Stimulated activated naive CD8-positive, alpha-beta T cell treated with anti-CD3 and anti-CD28 coated beads, Interleukin-15, Interleukin-2, amounts not matched to agents 100 U/mL and 50 U/mL, for 24 hours (primary cell): ENCODE measurements around the gene PDZRN3.
"Not testable (repeated sequence)": the region's sequence is repeated elsewhere in the genome, so short reads cannot be mapped to it uniquely, and the experiment has no call there.

Source experiments
- ATAC-seq: fragments of 150-1000 bp; cut with Tn5 transposase; one replicate; pipeline ENCODE4 v1.10.0; 2021
- DNase-seq: peaks from one replicate; pipeline ENCODE4 v3.0.0; 2021

PDZRN3 gene

DNA sequence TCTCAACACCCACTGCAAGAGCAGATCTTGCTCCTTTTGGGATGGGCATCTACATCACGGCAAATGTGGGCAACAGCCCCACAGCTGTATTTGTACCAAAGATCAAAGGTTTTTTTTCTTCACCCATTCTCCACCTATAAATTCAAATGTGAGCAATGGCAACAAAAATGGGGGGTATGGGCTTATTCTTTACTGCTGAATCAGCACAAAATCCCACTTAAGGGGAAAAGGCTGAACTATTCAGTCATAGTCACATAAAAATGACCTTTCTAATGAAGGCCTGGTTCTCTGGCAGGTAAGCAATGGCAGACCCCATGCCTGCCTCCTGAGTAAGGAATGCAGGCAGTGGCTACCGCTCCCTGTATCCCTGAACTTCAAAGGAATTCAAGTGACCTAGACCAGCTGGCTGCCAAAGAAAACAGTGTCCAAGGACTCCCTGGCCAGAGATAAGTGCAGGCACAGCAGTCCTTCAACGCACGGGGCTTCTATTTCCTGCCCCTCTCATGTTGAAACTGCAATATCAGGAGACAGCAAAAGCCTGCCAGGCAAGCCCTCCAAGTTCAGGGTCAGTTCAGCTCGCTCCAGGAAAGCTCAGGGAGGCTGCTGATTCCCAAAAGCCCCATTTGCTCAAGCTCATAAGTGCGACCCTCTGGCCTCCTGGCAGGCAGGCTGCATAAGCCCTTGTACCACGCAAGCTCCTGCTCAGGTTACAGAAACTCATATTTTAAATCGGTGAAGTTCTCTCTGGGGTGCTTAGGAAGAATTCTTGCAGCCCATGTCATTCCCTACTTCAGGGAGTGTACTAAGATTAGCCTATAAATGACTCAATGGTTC, 134.1 kb downstream of the PDZRN3 start:
- no peak for ATAC-seq

DNA sequence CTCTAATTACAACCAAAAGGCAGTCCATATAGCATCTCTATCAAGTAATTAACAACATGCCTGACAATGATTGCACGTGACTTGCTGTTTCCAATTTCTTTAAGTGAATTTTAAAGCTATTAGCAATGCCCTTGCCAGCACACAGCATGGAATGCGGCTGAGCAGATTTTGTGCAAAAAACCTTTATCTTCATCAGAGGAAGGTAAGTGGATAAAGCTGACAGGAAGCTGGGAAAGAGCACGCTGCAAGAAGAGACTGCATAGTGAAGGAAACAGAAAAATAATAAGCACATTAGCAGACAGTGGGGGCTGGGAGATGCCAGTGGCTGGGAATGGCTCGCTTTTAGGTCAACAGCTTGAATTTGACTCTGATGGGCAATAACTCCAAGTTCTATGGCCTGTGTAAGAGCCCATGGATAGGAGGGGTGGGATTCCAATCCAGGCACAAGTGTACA, 138.8 kb downstream of the PDZRN3 start:
- ATAC-seq, result no peak
- DNase-seq, result no peak

More for the DNA sequence above, 134.1 kb downstream of the PDZRN3 start:
- DNase-seq, result no peak

DNA sequence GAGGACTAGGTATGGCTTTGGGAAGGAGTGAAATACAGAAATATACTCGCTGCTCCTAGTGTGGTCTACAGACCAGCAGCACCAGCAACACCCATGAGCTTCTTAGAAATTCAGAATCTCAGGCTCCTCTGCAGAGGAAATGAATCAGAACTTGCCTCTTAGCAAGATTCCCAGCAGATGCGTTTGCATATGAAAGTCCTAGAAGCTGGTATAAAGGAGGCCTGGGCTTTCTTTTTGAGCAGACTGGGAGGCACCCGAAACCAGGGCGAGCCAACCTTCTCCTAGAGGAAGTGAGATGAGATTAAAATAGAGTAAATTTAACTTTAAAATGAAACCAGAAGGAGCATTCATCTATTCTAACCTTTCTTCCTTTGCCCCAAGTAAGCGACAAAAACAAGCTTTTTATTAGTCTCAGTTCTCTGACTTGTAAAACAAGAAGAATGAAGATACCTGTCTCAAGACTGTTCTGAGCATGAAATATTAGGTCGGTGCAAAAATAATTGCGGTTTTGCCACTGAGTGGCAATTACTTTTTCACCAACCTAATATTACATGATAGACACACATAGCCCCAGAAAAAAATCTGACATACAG, 140.0 kb downstream of the PDZRN3 start:
- ATAC-seq (no peak), DNase-seq (no peak)

DNA sequence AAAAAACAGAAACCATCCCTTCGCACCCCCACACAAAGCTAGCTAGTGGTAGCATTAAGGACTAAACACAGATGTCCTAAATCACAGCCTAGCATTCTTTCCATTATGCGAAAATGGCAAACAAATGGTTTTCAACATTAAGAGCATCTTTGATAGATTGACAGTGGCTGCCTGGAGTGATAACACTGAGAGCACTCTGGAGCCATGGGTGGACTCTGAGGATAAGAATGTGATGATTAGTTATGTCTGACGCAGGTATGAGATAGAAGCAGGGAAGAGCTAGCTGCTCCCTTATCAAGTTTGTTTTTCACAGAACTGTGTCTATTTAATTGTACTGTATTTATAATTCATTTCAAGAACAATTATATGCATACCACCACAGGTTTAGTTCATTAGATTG, 142.9 kb downstream of the PDZRN3 start:
- DNase-seq (no peak), ATAC-seq (no peak)

DNA sequence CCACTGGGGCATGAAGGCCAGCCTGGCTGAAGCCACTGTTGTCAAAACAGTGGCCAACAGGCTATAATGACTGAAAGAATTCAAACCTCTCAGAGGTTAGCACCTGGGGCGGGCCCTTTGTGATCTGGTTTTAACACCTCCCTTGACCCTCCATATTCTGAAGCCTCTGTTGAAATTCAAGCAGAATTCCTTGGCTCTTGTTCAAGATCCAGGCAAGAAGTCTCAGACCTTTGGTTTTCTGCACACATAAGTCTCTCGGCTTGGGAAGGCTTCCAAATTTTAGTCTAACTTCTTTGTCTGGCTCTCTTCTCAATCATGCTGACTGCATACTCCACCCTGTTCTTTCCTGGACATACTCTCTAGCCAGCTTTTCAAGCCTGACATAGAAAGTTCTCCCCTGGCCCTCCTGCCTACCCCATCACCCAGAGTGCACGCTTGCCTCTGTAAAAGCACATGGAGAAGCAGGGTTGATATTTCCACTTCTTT, 144.5 kb downstream of the PDZRN3 start:
- DNase-seq (no peak), ATAC-seq (no peak)

DNA sequence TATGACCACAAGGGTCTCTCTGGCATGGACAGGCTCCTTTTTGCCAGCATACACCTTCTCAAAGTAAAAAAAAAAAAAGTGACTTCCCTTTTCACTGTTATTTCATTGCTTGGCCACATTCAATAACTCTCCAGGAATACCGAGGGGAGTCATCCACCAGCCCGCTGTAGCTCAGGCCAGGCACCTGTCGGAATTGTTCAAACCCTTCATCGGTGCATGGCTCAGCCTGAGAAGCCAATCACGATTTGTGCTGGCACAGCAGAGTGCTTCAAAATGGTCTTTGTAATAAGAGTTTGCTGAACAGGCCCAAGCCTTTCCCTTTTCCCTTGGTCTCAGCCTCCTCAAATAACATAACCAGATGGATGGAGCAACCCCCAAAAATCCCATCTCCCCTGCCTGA, 145.4 kb downstream of the PDZRN3 start:
- DNase-seq (no peak), ATAC-seq (no peak)

DNA sequence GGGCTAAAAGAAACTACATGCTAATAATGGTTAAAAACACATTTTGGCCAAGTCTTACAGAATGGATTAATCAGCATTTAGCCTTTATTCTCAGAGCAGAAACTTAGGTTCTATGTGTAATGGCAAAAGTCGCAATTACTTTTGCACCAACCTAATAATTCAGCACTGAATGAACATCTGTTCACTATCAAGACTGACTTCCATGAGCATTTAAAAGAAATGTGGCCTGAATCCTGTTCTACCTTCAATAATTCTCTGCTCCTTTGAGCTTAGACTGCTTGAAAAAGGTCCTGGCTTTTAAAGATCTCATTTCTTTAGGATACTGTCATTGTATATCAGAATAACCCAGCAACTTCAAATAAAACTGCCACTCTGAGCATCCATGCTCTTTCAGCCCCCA, 145.9 kb downstream of the PDZRN3 start:
- no peak for DNase-seq
- ATAC-seq, result no peak

DNA sequence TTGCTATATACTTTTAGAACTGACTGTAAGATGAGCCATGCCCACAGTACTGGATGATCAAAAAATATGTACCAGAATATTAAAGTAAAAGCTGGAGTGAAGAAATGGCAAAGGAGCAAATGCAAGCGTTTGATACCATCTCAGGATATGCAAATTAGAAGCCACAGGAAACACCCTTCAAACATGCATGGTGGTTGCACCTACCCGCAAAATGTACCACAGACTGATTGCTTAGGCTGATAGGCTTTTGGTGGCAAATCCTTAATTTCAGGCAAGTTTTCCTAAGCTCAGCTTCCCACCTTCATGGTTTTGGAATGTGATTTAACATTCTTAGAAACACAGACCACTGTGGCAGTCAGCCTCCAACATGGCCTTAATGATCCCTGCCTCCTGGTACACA, 149.0 kb downstream of the PDZRN3 start:
- DNase-seq (no peak), ATAC-seq (no peak)

DNA sequence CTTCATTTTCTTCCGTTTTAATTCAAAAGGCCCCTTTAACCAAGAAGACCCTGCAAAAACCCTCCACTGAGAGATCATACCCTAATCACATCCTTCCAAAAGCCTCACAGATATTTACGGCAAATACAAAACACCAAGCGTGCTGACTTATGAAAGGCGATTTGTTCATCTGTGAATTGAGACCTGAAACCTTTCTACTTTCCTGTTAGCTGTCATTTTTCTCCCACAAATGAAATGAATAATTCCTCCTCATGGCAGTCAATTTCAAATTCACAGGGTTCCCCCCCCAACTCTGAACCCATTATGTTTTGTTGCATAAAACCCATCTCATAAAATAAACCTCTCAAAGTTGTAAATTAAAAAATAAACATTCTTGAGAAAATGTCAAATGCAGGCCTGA, 149.6 kb downstream of the PDZRN3 start:
- ATAC-seq (no peak), DNase-seq (no peak)

DNA sequence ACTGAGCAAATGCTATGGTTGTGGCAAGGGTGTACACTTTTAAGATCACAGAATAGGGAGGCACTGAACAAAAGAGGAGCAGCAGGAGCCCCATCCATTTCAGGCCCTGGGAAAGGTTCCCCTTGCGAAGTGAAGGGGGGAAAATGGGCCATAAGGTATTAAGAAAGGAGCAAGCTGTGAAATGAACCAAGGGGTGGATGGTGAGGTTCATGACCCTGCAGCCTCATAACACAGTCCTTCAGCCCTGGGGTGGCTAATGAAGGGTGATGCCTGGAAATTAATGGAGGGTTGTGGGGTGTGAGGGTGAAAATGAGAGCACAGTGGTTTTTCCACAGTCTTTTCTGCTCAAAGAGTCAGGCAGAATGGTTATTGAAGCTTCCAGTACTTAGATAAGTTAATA, 150.1 kb downstream of the PDZRN3 start:
- ATAC-seq (no peak), DNase-seq (no peak)

DNA sequence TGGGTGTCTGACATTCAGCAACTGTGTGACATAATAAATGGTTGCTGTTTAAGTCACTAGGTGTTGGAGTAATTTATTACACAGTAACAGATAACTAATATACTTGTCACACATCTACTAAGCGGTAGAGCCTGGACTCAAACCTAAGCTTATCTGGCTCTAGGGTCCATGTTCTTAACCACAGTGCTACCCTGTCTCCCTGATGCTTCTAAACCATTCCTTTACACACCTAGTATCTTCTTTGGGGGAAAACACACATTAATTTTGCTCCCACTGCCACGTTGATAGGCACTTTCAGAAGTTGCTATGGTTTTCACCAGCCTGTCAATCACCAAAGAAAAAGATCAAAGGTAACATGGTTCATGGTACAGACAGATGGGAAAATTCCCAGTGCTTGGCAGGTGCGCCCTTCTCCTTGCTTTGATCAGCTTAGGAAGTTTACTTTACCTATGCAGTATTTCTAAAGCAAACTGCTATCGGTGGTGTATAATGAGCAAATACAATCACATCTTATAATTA, 150.8 kb downstream of the PDZRN3 start:
- ATAC-seq (no peak), DNase-seq (no peak)

DNA sequence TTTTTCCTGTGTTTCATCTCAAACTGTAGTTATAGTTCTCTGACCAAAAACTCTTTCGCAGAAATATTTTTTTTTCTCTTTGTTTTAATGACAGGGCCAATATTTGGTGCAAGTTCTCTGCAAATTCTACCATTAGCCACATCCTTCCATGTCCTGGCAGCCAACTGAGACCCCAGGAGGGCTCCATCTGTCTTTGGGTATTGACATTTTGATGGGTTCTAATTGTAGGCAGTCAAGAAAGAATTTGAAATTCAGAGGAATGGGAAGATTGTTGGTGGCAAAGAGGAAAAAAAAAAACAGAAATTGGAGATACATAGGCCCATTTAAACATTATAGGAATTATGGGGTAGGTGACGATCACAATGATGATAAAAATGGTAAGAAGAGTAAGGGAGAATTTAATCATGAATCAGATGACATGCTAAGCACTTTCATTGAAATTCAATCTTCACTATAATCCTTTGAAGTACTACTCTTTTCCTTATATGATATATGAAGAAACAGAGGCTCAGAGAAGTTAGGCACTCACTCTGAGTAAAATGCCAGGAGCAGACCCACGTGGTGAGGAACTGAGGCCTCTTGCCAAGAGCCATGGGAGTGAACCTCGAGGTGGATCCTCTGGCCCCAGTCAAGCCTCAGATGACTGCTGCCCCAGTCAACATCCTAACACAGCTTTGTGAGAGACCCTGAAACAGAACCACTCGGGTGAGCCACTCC, 151.4 kb downstream of the PDZRN3 start:
- ATAC-seq (no peak), DNase-seq (no peak)

DNA sequence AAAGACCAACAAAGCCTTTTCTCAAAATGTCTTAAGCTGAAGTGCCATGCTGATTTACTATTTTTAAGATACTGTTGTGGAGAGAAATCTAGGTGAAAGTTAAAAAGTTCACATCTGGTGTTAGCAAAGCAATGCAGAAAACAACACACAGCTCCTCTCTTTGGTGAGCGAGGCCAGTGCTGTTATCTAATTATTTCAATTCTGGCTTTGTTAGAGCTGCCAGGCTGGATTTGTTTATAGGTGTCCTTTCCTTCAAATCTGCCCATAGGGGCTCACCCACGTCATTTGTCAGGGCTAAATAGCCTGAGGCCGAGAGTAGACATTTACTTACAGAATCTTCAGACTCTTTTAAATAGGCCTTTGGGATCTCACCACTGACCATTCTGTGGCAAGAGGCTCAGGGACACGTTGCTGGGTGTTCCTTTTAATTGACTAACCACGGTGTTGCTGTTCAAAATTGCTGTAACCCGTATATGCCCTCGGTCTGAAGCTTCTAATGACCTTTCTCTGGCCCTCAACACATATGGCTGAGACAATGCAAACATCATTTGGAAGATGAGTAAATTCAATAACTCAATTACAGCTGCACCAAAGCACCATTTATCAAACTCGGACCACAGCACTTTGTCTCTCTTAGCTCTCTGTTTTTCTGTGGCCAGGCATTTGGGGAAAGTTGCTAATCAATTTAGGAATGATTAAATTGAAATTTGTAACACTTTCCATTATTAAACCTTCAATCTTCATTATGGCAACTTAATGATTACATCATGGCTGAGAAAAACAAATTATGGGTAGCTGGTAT, 152.6 kb downstream of the PDZRN3 start:
- DNase-seq (no peak), ATAC-seq (no peak)

DNA sequence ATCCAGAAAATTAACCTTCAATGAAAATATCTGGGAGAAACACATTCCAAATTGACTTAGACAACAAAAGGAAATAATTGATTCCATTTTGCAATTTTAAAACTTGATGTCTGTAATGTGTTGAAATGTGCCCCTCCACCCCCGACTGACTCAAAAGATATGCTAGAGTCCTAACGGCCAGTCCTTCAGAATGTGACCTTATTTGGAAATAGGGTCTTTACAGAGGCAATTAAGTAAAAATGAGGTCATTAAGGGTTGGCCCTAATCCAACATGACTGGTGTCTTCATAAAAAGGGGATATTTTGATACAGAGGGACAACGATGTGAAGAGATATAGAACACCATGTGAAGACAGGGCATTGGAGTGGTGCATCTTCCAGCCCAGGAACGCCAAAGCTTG, 153.9 kb downstream of the PDZRN3 start:
- ATAC-seq (no peak), DNase-seq (no peak)

DNA sequence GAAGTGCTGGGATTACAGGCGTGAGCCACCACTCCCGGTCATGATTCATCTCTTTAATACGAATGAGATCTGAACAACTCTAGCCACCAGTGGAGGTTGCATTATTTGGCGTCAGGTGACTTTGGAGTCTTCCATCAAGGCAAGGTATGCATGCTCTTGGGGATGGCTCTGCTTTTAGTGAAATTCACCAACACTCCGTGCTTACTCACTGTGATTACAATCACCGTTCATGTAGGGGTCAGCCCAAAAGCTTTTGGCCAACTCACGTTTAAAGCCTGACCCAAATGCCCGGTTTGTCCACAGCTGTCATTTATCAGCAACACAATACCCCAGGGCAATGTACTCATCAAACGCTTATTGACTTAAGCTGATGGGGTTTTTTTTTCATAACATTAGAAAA, 155.4 kb downstream of the PDZRN3 start:
- ATAC-seq, result no peak
- no peak for DNase-seq

DNA sequence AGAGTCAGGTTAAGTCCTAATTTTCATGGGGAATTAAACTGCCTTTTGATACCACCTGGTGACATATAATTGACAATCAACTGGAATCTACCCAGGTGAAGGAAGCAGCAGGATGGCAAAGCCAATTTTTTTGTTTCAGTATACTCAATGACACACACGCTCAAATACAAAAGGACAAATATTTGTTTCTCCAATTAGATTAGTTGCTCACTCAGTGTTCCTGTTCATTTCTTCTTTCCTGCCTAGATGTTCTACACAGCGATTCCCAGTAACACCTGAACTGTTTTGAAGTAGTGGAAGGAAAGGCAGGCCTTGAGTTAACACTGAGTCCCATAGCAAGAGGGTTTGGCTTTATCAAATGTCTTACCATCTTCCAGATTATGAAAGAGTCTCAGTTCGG, 157.5 kb downstream of the PDZRN3 start:
- DNase-seq (no peak), ATAC-seq (no peak)

DNA sequence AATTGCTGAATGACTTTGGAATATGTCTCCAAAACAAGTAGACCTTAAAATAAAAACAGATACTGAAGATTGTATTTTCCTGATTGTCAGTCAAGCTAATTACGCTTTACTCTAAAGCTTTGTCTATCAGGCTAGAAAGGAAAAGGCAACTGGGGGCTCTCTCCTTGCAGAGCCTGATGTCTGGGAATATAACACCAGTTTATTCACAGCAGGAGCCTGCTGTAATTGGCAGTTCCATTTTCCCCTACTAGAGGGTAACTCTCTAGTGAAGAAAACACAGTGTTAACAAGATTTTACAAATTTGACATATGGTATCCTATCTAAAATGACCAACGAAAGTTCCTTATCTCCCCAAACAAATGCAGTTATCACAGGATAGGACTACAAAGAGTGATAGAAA, 158.8 kb downstream of the PDZRN3 start:
- ATAC-seq (no peak), DNase-seq (no peak)

DNA sequence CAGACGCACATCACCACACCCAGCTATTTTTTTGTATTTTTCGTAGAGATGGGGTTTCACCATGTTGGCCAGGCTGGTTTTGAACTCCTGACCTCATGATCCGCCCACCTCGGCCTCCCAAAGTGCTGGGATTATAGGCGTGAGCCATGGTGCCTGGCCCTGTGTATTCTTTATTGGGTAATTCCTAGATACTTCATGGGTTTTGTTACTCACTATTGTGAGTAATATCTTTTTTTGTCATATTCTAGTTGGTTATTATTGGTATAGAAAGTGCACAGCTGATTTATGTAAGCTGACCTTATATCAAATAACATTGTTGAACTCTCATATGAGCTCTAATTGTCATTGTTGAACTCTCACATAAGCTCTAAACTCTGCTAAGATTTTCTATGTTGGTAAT, 160.6 kb downstream of the PDZRN3 start:
- not testable (repeated sequence) for DNase-seq

DNA sequence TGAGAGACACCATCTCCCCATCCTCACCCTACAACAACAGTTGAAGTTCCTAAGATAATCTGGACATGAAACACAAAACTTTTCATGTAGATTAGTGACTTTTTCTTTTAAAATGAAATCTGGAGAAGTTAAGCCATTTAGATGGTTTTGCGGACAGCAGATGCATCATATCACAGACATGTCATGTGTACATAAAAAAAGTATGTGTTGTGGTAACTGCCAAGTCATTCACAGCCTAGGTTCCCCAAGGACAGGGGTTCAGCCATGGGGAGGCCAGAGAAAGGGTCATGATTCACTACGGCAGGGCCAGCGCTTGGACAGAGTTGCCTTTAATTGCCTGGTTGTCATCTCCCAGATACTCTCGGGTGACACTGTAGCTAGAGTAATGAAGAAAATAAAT, 163.2 kb downstream of the PDZRN3 start:
- DNase-seq, result no peak
- no peak for ATAC-seq

More for the DNA sequence above, 160.6 kb downstream of the PDZRN3 start:
- not testable (repeated sequence) for ATAC-seq

DNA sequence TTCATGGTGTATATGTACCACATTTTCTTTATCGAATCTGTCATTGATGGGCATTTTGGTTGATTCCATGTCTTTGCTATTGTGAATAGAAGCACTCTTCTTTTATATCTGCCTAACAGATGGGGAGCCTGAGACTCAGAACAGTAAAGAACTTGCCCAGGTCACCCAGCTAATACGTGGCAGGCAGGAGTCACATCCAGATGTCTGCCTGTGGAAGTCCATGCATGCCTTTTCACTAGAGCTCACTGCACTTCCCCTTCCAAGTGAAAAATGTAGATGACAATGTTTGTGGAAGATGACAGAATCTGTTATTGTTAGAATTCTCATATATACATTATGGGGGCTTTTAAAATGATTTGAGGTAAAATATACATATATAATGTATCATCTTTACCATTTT, 165.0 kb downstream of the PDZRN3 start:
- ATAC-seq (no peak), DNase-seq (no peak)

DNA sequence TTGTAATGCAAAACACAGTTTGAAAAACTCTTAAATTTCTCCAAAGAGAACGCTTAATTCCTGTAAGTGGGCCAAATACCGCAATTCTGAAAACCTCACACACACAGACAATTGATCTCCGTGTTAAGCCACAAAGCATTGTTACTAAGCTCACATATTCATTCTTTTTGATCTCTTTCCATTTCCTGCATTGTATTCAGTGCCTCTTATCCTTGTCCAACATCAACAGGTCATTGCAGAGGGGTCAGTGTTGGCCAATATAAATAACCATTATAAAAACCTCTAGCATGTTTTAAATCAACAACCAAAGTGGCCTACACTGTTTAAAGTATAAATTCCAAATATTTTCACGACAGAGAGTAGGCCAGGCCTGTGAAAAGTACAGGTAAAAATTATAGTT, 171.1 kb downstream of the PDZRN3 start:
- no peak for ATAC-seq
- no peak for DNase-seq

DNA sequence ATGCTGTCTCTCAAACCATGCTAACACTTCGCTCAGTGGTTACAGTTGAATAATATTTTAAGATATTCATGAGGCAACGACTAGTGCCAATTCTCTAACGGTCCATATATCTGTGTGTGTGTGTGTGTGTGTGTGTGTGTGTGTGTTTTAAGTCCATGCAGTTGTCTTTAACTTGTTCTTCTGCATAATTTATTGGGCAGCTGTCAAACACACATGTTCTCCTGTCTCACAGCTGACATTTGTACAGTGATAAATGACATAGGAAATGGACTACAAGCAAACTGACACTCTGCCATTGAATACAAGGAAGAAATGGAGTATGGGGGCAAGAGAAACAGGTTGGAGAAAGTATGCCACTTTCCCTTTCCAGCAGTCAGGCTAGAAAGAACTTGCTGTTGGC, 172.0 kb downstream of the PDZRN3 start:
- ATAC-seq (no peak), DNase-seq (no peak)
